Effector CD4-positive, alpha-beta T cell (primary cell): ENCODE data around the gene LKAAEAR1.

Source experiments
- DNase-seq: peaks from one replicate; pipeline ENCODE4 v3.0.0-alpha.2; 2020

The LKAAEAR1 gene

DNA sequence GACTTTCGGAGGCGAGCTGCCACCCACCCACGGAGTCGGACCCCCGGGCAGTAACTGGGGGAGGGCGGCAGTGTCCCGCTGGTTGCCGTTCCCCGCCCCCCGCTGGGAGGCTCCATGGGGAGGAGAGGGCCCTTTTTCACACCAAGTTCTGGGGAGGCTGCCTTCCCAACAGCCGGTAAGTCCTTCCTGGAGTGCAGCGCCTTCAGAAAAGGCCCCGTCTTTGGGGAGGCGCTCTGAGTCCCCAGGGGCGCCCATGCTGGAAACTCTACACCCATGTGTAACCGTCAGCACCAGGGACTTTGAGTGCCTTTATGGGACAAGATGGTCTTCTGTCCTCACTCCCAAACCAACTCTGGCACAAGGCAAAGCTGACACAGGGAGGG, 34.3 kb downstream of the LKAAEAR1 start:
- DNase-seq = no peak

GRCh38 chr20:64049060-64049877, 34.9 kb downstream of the LKAAEAR1 start, which contains the start of gene SOX18:
Gene SOX18, minus strand, starts transcription at chr20:64049639. Its CDS starts 123 bp downstream, at chr20:64049516.
- no peak for DNase-seq

DNA sequence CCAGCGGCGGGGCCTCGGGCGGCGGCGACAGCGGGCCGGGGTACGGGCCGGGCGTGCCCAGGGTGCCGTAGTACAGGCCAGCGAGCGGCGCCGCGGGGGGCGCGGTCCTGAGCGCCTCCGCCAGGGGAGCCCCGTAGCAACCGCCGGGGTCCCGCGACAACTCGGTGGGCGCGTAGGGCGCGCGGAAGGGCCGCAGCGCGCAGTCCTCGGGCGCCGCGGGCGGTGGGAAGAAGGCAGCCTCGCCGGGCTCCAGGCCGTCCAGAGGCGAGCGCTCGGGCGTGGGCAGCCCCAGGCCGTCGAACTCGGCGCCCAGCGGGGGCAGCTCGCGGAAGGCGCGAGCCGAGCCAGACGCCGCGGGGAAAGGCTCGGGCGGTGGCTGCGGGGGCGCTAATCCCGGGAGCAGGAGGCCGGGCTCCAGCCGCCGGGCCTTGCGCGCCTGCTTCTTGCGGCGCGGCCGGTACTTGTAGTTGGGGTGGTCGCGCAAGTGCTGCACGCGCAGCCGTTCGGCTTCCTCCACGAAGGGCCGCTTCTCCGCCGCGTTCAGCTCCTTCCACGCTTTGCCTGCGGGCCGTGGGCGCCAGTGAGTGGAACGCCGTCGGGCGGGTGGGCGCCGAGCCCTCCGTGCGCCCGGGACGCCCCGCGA, 35.7 kb downstream of the LKAAEAR1 start:
- DNase-seq = no peak

DNA sequence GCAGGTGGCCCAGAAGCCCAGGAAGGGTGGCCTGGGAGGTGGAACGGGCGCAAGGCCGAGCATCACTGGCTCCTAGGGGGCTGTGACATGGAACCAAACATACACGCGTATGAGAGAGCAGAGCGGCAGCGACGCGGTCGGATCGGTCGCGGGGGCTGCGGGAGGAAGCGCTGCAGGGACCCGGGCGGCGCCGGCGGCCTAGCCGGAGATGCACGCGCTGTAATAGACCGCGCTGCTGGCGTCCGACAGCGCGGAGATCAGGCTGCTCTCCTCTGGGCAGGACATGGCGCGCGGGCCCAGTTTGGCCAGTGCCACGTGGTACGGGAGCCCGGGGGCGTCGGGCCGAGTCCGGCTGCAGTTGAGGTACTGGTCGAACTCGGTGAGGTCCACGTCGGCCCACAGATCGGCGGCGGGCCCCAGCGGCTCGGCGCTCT, 36.2 kb downstream of the LKAAEAR1 start:
- DNase-seq = no peak

DNA sequence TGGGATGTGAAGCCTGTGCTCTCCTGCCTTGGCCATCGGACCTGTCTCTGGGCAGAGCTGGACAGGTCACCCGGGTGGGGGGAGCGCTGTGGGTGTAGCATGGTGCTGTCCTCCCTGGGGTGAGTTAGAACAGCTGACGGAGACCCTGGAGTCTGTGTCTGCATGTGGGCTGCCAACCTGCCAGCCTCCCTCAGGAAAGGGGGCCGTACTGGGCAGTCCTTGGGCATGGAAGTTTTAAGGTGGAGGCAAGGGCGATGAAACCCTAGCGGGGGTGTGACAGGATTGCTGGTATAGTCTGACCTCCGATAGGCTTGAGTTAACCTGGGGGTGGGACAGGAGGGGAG, 37.2 kb downstream of the LKAAEAR1 start:
- DNase-seq = no peak

DNA sequence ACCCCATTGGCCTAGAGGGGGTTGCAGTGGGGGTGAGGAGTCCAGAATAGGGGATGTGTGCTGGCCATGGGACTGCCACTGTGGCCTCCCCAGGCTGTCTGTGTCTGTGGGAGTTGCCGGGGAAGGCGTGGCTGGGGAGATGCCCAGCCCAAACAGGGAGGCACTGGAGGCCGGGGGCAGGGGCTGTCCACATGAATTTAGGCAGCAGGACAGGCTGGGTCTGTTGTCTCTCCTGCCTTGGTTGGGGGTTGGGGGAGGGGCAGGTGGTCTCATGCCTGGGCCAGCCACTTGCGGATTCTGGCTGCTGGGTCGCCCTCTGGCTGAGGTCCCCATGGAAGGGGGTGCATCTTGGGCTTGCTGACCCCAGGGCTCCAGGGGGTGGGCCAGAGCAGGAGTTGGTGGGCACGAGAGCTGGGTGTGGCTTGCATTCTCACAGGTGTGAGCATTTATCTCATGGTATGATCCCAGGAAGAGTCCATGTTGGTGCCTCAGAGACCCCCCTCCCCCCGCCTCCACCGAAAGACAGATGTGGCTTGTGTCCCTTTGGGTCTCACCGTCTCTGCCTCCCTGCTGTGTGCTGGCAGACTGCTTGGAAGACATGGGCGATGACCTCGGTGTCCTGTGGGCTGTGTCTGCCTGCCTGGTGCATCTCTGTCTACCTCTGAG, 38.7 kb downstream of the LKAAEAR1 start:
- DNase-seq = no peak

DNA sequence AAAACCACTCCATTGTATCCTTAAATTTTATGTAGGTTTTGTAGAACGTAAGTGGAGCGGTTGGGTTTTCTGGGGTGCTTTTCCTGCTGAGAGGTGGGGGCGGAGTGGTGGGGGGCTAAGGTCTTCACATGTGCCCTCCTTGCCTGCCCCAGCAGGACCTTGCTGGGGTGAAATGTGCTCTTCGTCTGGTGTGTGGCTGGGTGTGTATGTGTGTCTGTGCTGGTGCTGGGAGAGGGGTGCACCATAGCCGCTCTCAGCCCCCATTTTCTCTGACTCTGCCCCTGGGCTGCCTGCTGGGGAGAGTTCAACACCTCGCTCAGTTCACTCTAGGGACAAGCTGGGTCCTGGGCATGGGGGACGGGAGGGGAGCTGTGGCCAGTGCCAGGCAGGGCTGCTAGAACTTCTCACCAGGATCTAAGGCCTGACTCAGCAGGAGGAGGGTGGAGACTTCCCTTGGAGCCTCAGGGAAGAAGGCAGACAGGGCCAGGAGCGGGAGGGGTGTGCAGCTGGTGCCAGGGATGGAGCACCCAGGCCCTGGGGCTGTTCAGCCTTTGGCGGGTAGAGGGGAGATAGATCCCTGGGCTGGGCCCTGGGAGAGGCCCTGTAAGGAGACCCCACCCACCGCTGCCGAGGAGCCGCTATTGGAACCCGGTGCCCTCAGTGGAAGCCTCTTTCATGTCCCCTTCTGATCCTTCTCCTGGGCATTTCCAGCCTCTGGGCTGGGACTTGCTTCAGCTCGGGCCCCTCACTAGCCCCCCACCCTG, 39.5 kb downstream of the LKAAEAR1 start:
- DNase-seq = no peak

- DNase-seq = no peak
These were observed 40.4 kb downstream of the LKAAEAR1 start for GRCh38 chr20:64043768-64044167.

- DNase-seq = no peak
These were observed 42.0 kb downstream of the LKAAEAR1 start for GRCh38 chr20:64042054-64042781.

DNA sequence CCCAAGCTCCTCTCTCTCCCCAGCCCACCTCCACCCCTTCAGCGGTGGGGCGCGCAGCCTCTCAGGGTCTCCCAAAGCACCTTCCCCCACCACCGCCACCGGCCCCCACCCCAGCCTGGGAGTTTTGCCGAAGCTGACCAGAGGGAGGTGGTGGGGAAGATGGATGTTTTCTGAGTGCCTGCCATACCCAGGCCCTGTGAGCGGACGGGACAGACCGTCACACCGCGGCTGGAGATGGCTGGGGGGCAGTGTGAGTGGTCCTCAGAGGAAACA, 42.5 kb downstream of the LKAAEAR1 start:
- DNase-seq = no peak

GRCh38 chr20:64041040-64041780, 43.0 kb downstream of the LKAAEAR1 start:
- no peak for DNase-seq

- no peak for DNase-seq
These were observed 43.8 kb downstream of the LKAAEAR1 start for GRCh38 chr20:64040231-64041039.

DNA sequence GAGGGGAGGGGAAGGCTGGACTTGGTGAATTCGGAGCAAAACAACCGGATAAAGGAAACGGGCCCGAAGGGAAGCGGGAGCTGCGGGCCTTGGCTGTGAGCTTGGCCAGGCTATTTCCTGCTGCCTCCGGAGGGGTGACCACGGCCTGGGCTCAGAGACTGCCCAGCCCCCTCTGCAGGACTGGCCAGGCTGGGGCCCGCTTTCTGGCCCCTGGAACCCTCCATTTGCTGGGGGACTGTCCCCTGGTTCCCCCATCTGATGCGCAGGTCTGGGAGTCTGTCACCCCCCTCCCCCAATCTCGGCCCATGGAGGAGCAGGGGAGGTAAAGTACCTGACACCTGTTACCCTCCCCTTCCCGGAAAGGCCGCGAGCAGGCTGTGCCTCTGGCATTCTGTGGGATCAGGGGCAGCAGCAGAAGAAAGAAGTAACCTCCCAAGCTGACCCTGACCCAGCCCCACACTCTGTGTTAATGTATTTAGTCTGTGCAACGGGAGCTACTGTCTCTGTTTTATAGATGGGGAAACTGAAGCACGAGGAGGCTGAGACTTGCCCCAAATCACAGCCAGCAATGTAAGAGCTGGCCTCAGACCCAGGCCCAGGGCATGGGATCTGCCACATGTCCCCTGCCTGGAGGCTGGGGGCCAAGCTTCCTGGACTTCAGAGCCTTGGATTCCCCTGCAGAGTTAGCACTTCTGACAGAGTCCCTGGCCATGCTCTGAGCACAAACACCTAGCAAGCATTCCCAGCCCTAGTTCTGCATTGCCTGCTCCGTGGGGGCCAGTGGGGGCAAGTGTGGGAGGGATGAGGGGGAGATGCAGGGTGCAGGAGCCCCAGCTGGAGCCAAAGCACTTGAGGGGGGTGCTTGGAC, 44.7 kb downstream of the LKAAEAR1 start:
- DNase-seq = no peak

GRCh38 chr20:64038565-64039292, 45.5 kb downstream of the LKAAEAR1 start:
- DNase-seq = peak; percentile 68

DNA sequence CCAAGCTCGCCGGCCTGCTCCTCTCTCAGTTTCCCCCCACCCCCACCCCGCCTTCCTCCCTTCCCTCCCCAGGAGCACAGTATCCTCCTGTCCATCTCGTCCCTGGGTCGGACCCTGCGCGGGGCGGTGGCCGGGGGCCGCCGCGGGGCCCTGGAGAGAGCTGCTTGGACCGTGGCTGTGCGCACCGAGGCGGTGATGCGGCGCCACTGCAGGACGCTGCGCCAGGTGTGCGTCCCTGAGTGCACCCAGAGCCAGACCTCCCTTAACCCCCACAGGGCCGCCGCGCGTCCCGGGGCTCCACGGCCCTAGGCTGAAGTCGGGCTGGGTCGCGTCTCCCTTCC, 46.0 kb downstream of the LKAAEAR1 start:
- no peak for DNase-seq

- DNase-seq = no peak
These were observed 46.5 kb downstream of the LKAAEAR1 start for GRCh38 chr20:64037498-64038213.

- DNase-seq = no peak
These were observed 47.0 kb downstream of the LKAAEAR1 start for GRCh38 chr20:64037199-64037497.

DNA sequence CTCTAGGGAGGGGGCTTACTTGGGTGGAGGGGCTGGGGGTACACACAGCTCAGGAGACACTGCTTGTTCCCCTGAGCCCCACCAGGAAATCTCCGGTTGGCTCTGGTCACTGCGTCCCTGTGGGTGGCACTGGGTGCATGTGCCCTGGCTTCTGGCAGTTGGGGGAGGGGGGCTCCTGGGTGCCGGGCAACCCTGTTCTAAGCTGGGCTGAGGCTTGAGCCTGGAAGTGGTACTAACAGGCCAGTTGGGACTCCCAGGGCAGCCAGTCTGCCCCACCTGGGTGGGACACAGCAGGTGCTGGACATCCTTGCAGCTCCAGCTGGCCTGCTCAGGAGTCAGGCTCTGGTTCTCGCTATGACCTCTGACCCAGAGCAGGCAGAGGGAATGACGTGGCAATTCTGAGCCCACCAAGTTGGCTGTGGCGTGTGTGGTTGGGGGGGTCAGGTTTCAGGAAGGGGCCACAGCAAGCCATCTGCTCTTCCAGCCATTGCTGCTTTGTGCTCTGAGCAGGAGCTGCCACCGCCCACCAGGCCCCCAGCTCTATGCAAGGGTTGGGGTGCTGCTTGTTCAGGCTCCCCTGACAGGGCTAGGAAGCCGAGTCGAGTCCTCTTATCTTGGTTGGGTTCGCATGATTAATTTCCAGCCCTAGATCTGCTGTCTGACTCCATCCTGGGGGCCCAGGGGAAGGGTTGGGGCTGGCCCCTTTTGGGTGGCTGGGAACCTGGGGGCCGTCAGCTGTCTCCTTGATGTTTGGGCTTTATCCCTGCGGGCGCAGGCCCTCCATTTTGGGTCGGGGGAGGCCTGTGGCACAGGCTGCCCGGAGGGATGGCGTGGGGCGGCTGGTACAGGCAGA, 47.6 kb downstream of the LKAAEAR1 start:
- no peak for DNase-seq
